ENCODE measurements around the gene INSYN1. TPM values are rescaled to one million over a fixed set of nuclear protein-coding genes. Genes with fewer than 3 reads are reported as not detected.
"Not testable (repeated sequence)": the region's sequence is repeated elsewhere in the genome, so short reads cannot be mapped to it uniquely, and the experiment has no call there.

INSYN1 gene
- polyA plus RNA-seq, 1 donor from 2014 or later: 21.3 TPM

GRCh38 chr15:73702311-73703239 lies 50.6 kb downstream of the INSYN1 start:
- not testable (repeated sequence) for H3K27me3 ChIP-seq (ENCODE audit: insufficient read depth, low read depth, low read length); H3K9me2 ChIP-seq (ENCODE audit: insufficient read depth, low read length); H3K9ac ChIP-seq (ENCODE audit: low read length); H2AFZ ChIP-seq (ENCODE audit: low read depth, low read length); H3K27ac ChIP-seq (ENCODE audit: low read length); H4K20me1 ChIP-seq (ENCODE audit: insufficient read depth); H3K9me3 ChIP-seq (ENCODE audit: low read length); H3K36me3 ChIP-seq (ENCODE audit: insufficient read depth, low read length); H3F3A ChIP-seq (ENCODE audit: insufficient read depth, low read length, poor library complexity, severe bottlenecking); H3K4me2 ChIP-seq (ENCODE audit: low read length); H3K4me3 ChIP-seq (ENCODE audit: low read length)
- peaks cover 17% of the 10 kb centered on the region for H3K79me2 ChIP-seq (replicated peaks; ENCODE audit: insufficient read depth, low read length)

- no peak overlapping the region for H3K4me3 ChIP-seq (ENCODE audit: low read length)
- no peaks in the 10 kb centered on the region for H3K9me3 ChIP-seq (ENCODE audit: low read length)
- H3K79me2 ChIP-seq (replicated peaks; ENCODE audit: insufficient read depth, low read length): peaks cover 32% of the 10 kb centered on the region
- no peaks in the 10 kb centered on the region for H3K9me2 ChIP-seq (ENCODE audit: insufficient read depth, low read length)
- no peak overlapping the region for H3K4me2 ChIP-seq (ENCODE audit: low read length)
- H3K36me3 ChIP-seq (ENCODE audit: insufficient read depth, low read length): no peaks in the 10 kb centered on the region
- peaks cover 6% of the 10 kb centered on the region for H4K20me1 ChIP-seq (ENCODE audit: insufficient read depth)
- no peaks in the 10 kb centered on the region for H3K27me3 ChIP-seq (ENCODE audit: insufficient read depth, low read depth, low read length)
- no peak overlapping the region for H2AFZ ChIP-seq (ENCODE audit: low read depth, low read length)
- H3K9ac ChIP-seq (ENCODE audit: low read length): peak overlapping the region; percentile 24
- no peak overlapping the region for H3K27ac ChIP-seq (ENCODE audit: low read length)
- TF ChIP-seq EP300 (conservative IDR thresholded peaks at IDR 0.05; ENCODE audit: poor library complexity, severe bottlenecking) (no peak), CTCF (IDR thresholded peaks at IDR 0.05; ENCODE audit: poor library complexity, severe bottlenecking) (peak; percentile 97), MXI1 (conservative IDR thresholded peaks at IDR 0.05; ENCODE audit: poor library complexity, severe bottlenecking) (peak; percentile 31), EZH2 (IDR thresholded peaks at IDR 0.05; ENCODE audit: borderline replicate concordance, insufficient read depth, low read length, poor library complexity, severe bottlenecking) (no peak), RAD21 (conservative IDR thresholded peaks at IDR 0.05) (peak; percentile 97), SMC3 (conservative IDR thresholded peaks at IDR 0.05; ENCODE audit: poor library complexity) (peak; percentile 98)
- no peaks in the 10 kb centered on the region for H3F3A ChIP-seq (ENCODE audit: insufficient read depth, low read length, poor library complexity, severe bottlenecking)
Measured at GRCh38 chr15:73700041-73700842, 52.9 kb downstream of the INSYN1 start.

- H2AFZ ChIP-seq (ENCODE audit: low read depth, low read length): no peak overlapping the region
- H3K27me3 ChIP-seq (ENCODE audit: insufficient read depth, low read depth, low read length): no peaks in the 10 kb centered on the region
- no peak overlapping the region for H3K4me2 ChIP-seq (ENCODE audit: low read length)
- H3K27ac ChIP-seq (ENCODE audit: low read length): no peak overlapping the region
- H3K9me2 ChIP-seq (ENCODE audit: insufficient read depth, low read length): no peaks in the 10 kb centered on the region
- no peaks in the 10 kb centered on the region for H3K36me3 ChIP-seq (ENCODE audit: insufficient read depth, low read length)
- H3F3A ChIP-seq (ENCODE audit: insufficient read depth, low read length, poor library complexity, severe bottlenecking): no peaks in the 10 kb centered on the region
- no peak overlapping the region for H3K4me3 ChIP-seq (ENCODE audit: low read length)
- H3K9ac ChIP-seq (ENCODE audit: low read length): peak overlapping the region; percentile 24
- TF ChIP-seq REST (IDR thresholded peaks at IDR 0.05; ENCODE audit: borderline replicate concordance) (no peak), RAD21 (conservative IDR thresholded peaks at IDR 0.05) (no peak), POLR2AphosphoS5 (IDR thresholded peaks at IDR 0.05) (no peak), EZH2 (IDR thresholded peaks at IDR 0.05; ENCODE audit: borderline replicate concordance, insufficient read depth, low read length, poor library complexity, severe bottlenecking) (no peak), EP300 (conservative IDR thresholded peaks at IDR 0.05; ENCODE audit: poor library complexity, severe bottlenecking) (no peak), TAF1 (IDR thresholded peaks at IDR 0.05; ENCODE audit: low read depth) (no peak), MXI1 (conservative IDR thresholded peaks at IDR 0.05; ENCODE audit: poor library complexity, severe bottlenecking) (no peak), SMC3 (conservative IDR thresholded peaks at IDR 0.05; ENCODE audit: poor library complexity) (no peak), CTCF (IDR thresholded peaks at IDR 0.05; ENCODE audit: poor library complexity, severe bottlenecking) (no peak)
- H4K20me1 ChIP-seq (ENCODE audit: insufficient read depth): peaks cover 6% of the 10 kb centered on the region
- H3K9me3 ChIP-seq (ENCODE audit: low read length): no peaks in the 10 kb centered on the region
- peaks cover 40% of the 10 kb centered on the region for H3K79me2 ChIP-seq (replicated peaks; ENCODE audit: insufficient read depth, low read length)
Measured at GRCh38 chr15:73699249-73700040, 53.7 kb downstream of the INSYN1 start.

Measured in neural cell (in vitro differentiated cells).